ENCODE data around the gene WDR83.
"Not testable (repeated sequence)": the region's sequence is repeated elsewhere in the genome, so short reads cannot be mapped to it uniquely, and the experiment has no call there.

The WDR83 gene, protein sequence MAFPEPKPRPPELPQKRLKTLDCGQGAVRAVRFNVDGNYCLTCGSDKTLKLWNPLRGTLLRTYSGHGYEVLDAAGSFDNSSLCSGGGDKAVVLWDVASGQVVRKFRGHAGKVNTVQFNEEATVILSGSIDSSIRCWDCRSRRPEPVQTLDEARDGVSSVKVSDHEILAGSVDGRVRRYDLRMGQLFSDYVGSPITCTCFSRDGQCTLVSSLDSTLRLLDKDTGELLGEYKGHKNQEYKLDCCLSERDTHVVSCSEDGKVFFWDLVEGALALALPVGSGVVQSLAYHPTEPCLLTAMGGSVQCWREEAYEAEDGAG

GRCh38 chr19:12666265-12667048 lies at the start of gene WDR83, which contains the start of gene MAN2B1:
Gene WDR83 (plus strand): TSS chr19:12666807. CDS start chr19:12669791, 2,984 bp downstream.
Gene MAN2B1 (minus strand): TSS chr19:12666742. CDS start chr19:12666701, 41 bp downstream.
- peak; percentile 64 for DNase-seq (ENCODE audit: low spot score)

- DNase-seq (ENCODE audit: low spot score): no peak
Observed at GRCh38 chr19:12617646-12618045, 49.0 kb upstream of the WDR83 start.

DNA sequence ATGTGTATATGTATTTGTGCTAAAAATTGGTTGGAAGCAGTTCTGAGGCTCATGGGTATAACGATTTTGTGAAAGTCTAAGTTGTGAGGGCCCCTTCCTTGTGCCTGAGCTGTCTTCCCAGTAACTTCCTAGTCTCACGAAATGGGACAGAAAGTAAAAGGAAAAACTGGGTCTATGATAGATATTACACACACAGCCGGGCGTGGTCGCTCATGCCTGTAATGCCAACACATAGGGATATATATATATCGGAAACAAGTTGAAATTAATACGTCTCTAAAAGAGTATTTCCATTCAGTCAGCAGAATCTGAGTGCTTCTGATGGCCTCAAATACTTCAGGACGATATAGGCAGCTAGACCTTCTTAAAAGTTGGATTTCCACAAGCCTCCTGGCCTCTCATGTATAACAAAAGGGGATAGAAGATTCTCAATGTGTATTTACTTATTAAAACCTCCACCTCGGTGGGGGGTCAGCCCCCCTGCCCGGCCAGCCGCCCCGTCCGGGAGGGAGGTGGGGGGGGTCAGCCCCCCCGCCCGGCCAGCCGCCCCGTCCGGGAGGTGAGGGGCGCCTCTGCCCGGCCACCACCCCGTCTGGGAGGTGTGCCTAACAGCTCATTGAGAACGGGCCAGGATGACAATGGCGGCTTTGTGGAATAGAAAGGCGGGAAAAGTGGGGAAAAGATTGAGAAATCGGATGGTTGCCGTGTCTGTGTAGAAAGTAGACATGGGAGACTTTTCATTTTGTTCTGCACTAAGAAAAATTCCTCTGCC lies 45.2 kb upstream of the WDR83 start:
- not testable (repeated sequence) for DNase-seq (ENCODE audit: low spot score)

- no peak for DNase-seq (ENCODE audit: low spot score)
Observed at GRCh38 chr19:12623361-12624031, 43.1 kb upstream of the WDR83 start.

DNA sequence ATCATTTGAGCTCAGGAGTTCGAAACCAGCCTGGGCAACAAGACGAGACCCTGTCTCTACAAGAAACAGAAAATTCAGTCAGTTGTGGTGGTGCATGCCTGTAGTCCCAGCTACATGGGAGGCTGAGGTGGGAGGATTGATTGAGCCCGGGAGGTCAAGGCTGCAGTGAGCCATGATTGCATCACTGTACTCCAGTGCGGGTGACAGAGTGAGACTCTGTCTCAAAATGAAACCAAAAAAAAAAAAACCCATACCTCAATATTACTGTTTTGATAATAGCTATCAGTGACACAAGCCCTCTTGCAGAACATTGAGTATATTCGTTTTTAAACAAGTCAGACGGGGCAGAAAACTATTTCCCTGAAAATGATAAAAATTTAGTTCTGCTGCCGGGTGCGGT lies 39.6 kb upstream of the WDR83 start:
- no peak for DNase-seq (ENCODE audit: low spot score)

DNA sequence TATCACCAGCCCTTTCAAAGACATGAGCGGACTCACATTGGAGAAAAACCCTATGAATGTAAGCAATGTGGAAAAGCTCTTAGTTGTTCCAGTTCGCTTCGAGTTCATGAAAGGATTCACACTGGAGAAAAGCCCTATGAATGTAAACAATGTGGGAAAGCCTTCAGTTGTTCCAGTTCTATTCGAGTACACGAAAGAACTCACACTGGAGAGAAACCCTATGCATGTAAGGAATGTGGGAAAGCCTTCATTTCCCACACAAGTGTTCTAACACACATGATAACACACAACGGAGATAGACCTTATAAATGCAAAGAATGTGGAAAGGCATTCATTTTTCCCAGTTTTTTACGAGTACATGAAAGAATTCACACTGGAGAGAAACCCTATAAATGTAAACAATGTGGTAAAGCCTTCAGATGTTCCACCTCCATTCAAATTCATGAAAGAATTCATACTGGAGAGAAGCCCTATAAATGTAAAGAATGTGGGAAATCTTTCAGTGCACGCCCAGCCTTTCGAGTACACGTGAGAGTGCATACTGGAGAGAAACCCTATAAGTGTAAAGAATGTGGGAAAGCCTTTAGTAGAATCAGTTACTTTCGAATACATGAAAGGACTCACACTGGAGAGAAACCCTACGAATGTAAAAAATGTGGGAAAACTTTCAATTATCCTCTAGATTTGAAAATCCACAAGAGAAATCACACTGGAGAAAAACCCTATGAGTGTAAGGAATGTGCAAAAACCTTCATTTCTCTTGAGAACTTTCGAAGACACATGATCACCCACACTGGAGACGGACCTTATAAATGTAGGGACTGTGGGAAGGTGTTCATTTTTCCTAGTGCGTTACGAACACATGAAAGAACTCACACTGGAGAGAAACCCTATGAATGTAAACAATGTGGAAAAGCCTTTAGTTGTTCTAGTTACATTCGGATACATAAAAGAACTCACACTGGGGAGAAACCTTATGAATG lies 38.3 kb upstream of the WDR83 start:
- DNase-seq (ENCODE audit: low spot score): no peak

DNA sequence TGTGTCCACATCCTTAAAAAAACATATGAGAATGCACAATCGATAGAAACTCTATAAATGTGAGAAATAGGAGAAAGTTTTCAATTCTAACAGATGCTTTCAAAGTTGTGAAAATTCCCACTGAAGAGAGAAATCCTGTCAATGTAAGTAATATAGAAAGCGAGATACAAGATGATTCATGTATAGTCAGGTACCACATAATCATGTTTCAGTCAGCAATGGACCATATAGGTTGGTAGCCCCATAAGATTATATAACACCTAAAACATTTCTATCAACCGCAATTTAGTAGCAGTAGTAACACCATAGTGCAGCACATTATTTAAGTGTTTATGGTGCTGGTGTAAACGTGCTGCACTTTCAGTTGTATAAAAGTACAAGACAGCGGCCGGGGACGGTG lies 37.4 kb upstream of the WDR83 start:
- no peak for DNase-seq (ENCODE audit: low spot score)

- no peak for DNase-seq (ENCODE audit: low spot score)
Observed at GRCh38 chr19:12636631-12637030, 30.0 kb upstream of the WDR83 start.

GRCh38 chr19:12638611-12639182 lies 27.9 kb upstream of the WDR83 start:
- DNase-seq (ENCODE audit: low spot score): no peak

GRCh38 chr19:12639901-12640613 lies 26.6 kb upstream of the WDR83 start:
- DNase-seq (ENCODE audit: low spot score): peak; percentile 54

DNA sequence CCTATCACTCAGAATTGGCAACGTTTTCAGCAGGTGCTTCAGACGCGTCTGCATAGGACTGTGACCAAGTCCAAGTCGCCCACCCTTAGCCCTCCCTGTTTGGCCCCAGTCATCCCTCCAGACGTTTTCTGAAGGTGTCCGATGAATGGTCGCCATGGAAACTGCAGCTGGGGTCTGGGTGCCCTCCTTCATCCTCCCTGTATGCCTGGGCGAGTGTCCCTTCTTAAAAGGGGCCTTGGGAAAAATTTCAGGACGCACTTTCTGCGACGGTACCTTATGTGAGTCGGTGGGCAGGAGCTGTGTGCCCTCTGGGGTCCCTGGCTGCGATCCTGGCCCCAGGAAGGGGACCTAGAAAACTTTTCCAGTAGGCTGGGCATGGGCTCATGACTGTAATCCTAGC lies 25.2 kb upstream of the WDR83 start:
- DNase-seq (ENCODE audit: low spot score): no peak

DNA sequence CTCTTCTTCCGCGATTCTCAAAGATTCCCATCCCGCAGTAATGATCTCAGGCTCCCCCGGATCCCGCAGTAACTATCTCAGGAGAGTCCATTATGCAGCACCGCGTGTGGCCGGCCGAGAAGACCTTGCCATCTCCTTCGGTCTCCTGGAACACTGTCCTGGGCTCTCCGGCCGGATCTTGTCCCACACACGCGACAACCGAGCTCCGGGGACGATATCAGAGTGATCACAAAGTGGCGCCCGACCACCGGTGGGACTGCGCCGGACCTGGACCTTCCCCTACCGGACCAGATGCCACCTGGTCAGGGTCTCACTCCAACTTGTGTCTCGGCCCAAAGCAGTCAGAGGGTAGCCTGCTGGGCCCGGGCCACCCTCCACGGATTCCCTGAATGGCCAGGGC lies 24.1 kb upstream of the WDR83 start:
- no peak for DNase-seq (ENCODE audit: low spot score)

- DNase-seq (ENCODE audit: low spot score): not testable (repeated sequence)
Observed at GRCh38 chr19:12643716-12644115, 22.9 kb upstream of the WDR83 start.

DNA sequence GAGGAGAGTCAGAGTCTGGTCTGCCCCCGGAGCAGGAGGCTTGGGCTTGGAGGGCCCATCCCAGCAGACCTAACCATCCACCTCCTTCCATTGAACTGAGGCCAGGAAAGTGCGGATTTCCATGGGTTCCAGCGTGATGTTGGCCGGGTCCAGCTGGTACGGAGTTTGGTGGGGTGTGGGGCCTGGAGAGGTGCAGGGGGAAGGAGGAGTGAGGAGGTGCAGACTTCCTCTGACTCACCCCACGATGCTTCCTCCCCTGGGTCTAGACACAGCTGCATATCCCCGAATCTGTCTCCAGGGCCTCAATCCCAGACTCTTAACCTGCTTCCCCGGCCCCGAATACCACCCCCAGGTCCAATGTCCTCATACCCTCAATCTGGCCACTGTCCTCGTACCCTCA lies 20.1 kb upstream of the WDR83 start:
- no peak for DNase-seq (ENCODE audit: low spot score)

- DNase-seq (ENCODE audit: low spot score): no peak
Observed at GRCh38 chr19:12647047-12647446, 19.6 kb upstream of the WDR83 start.

- no peak for DNase-seq (ENCODE audit: low spot score)
Observed at GRCh38 chr19:12647490-12648071, 19.0 kb upstream of the WDR83 start.

GRCh38 chr19:12648088-12648487 lies 18.5 kb upstream of the WDR83 start:
- DNase-seq (ENCODE audit: low spot score): no peak

GRCh38 chr19:12649941-12650340 lies 16.7 kb upstream of the WDR83 start:
- DNase-seq (ENCODE audit: low spot score): no peak

DNA sequence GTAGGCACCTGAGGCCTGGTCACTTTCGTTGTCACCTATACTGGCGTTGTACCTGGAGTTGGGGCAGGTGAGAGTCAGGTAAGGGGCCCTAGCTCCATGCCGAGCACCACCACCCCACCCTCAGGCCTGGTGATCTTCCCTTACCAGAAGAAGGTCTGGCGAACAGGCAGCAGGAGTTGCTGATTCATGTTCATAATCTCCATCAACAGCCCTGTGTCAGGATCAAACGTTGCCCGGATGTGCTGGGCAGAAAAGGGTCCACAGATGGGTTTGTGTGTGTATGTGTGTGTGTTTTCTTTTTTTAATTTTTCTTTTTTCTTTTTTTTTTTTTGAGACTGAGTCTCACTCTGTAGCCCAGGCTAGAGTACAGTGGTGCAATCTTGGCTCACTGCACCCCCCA lies 14.4 kb upstream of the WDR83 start:
- no peak for DNase-seq (ENCODE audit: low spot score)
